OCI-LY3 (cell line): ENCODE data around the gene NR5A2.

Experiments used
- CTCF ChIP-seq: fragments of 200-600, 300-600 bp; sonication (generic); IDR thresholded peaks from 2 replicates; pipeline ENCODE4 v1.5.1; 2014; ENCODE audit warnings: antibody characterized with exemption, low read length, low read depth
- EZH2phosphoT487 ChIP-seq: fragments of 200-600 bp; shearing (Covaris generic); IDR thresholded peaks from 2 replicates; pipeline ENCODE4 v1.6.1; 2018; ENCODE audit warnings: antibody characterized with exemption, mixed run types, low read depth

GRCh38 chr1:200034761-200035396 is 7.4 kb downstream of the NR5A2 start:
- TF ChIP-seq CTCF (no peak), EZH2phosphoT487 (no peak)
